Measurements from ENCODE around the gene CSTB. TPM values are rescaled to one million over a fixed set of nuclear protein-coding genes. Genes with fewer than 3 reads are reported as not detected.

Gene CSTB
- total RNA-seq, 1 experiment from 2014 or later, result 55.9 TPM

- Histone ChIP-seq H3K27ac (ENCODE audit: low read depth, low read length, poor library complexity, severe bottlenecking) (no peak overlapping the region), H3K9me3 (ENCODE audit: low read depth, low read length, poor library complexity, severe bottlenecking) (no peaks in the 10 kb centered on the region), H3K4me1 (ENCODE audit: insufficient read depth, low read length, poor library complexity, severe bottlenecking) (peaks cover 6% of the 10 kb centered on the region), H3K27me3 (replicated peaks; ENCODE audit: insufficient read depth, low read depth, low read length, poor library complexity) (no peaks in the 10 kb centered on the region), H3K36me3 (ENCODE audit: insufficient read depth, low read length, poor library complexity, severe bottlenecking) (peaks cover 2% of the 10 kb centered on the region), H3K4me3 (ENCODE audit: low read depth, low read length, poor library complexity, severe bottlenecking) (no peak overlapping the region)
- no peak for TF ChIP-seq EZH2 (IDR thresholded peaks at IDR 0.05; ENCODE audit: borderline replicate concordance, low read depth, low read length, poor library complexity, severe bottlenecking)
- TF ChIP-seq, protein P1, sequence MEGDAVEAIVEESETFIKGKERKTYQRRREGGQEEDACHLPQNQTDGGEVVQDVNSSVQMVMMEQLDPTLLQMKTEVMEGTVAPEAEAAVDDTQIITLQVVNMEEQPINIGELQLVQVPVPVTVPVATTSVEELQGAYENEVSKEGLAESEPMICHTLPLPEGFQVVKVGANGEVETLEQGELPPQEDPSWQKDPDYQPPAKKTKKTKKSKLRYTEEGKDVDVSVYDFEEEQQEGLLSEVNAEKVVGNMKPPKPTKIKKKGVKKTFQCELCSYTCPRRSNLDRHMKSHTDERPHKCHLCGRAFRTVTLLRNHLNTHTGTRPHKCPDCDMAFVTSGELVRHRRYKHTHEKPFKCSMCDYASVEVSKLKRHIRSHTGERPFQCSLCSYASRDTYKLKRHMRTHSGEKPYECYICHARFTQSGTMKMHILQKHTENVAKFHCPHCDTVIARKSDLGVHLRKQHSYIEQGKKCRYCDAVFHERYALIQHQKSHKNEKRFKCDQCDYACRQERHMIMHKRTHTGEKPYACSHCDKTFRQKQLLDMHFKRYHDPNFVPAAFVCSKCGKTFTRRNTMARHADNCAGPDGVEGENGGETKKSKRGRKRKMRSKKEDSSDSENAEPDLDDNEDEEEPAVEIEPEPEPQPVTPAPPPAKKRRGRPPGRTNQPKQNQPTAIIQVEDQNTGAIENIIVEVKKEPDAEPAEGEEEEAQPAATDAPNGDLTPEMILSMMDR (conservative IDR thresholded peaks at IDR 0.05; ENCODE audit: low read depth, low read length), result no peak
- ChIA-PET CTCF (no interaction called here), POLR2A (ENCODE audit: low non-redundant PET) (no interaction called here)
- no peak for DNase-seq (ENCODE audit: low spot score)
- BruUV-seq (replicated peaks), result no TSS peak
- intact Hi-C loops (cut with micrococcal nuclease; ENCODE audit: unreplicated experiment), result no loop called here
Observed at GRCh38 chr21:43739621-43740435, 36.3 kb downstream of the CSTB start.

- POLR2A ChIA-PET (ENCODE audit: low non-redundant PET), result no interaction called here
Observed at GRCh38 chr21:43737158-43737950, 38.8 kb downstream of the CSTB start.

DNA sequence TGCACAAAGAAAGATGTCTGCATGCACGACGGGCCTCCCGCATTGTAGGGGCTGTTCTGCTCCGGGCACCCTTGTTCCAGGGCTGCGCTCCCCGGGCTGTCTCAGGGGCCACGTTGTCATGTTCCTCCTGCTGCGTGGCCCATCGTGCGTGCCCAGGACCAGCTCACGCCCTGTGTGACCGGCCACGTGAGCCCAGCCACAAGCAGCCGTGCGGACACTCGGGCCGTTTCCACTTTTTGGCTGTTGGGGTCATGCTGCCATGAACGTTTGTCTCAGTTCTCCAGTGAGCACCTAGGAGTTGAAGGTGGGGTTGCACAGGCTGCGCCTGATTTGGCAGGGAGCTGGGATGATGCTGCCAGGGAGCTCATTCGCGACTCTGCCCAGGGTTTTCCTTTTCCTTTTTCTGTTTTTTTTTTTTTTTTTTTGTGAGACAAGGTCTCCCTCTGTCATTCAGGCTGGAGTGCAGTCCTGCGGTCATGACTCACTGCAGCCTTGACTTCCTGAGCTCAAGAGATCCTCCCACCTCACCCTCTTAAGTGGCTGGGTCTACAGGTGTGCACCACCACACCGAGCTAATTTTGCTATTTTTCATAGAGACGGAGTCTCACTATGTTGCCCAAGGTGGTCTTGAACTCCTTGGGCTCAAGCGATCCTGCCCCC, 39.8 kb downstream of the CSTB start:
- Histone ChIP-seq H3K27ac (ENCODE audit: low read depth, low read length, poor library complexity, severe bottlenecking) (no peak overlapping the region), H3K36me3 (ENCODE audit: insufficient read depth, low read length, poor library complexity, severe bottlenecking) (peaks cover 2% of the 10 kb centered on the region), H3K9me3 (ENCODE audit: low read depth, low read length, poor library complexity, severe bottlenecking) (no peaks in the 10 kb centered on the region), H3K4me3 (ENCODE audit: low read depth, low read length, poor library complexity, severe bottlenecking) (no peak overlapping the region), H3K4me1 (ENCODE audit: insufficient read depth, low read length, poor library complexity, severe bottlenecking) (peaks cover 38% of the 10 kb centered on the region), H3K27me3 (replicated peaks; ENCODE audit: insufficient read depth, low read depth, low read length, poor library complexity) (no peaks in the 10 kb centered on the region)
- ChIA-PET POLR2A (ENCODE audit: low non-redundant PET) (no interaction called here), CTCF (no interaction called here)
- no TSS peak for BruUV-seq (replicated peaks)
- DNase-seq (ENCODE audit: low spot score), result no peak
- intact Hi-C loops (cut with micrococcal nuclease; ENCODE audit: unreplicated experiment), result no loop called here
- TF ChIP-seq EZH2 (IDR thresholded peaks at IDR 0.05; ENCODE audit: borderline replicate concordance, low read depth, low read length, poor library complexity, severe bottlenecking), result no peak
- TF ChIP-seq, protein P1 (conservative IDR thresholded peaks at IDR 0.05; ENCODE audit: low read depth, low read length), result no peak

More at GRCh38 chr21:43737158-43737950, 38.8 kb downstream of the CSTB start:
- Histone ChIP-seq H3K27ac (ENCODE audit: low read depth, low read length, poor library complexity, severe bottlenecking) (no peak overlapping the region), H3K36me3 (ENCODE audit: insufficient read depth, low read length, poor library complexity, severe bottlenecking) (peaks cover 2% of the 10 kb centered on the region), H3K4me1 (ENCODE audit: insufficient read depth, low read length, poor library complexity, severe bottlenecking) (peaks cover 28% of the 10 kb centered on the region), H3K9me3 (ENCODE audit: low read depth, low read length, poor library complexity, severe bottlenecking) (no peaks in the 10 kb centered on the region), H3K4me3 (ENCODE audit: low read depth, low read length, poor library complexity, severe bottlenecking) (no peak overlapping the region), H3K27me3 (replicated peaks; ENCODE audit: insufficient read depth, low read depth, low read length, poor library complexity) (no peaks in the 10 kb centered on the region)
- DNase-seq (ENCODE audit: low spot score), result no peak
- intact Hi-C loops (cut with micrococcal nuclease; ENCODE audit: unreplicated experiment), result no loop called here
- TF ChIP-seq, protein P1 (conservative IDR thresholded peaks at IDR 0.05; ENCODE audit: low read depth, low read length), result no peak
- TF ChIP-seq EZH2 (IDR thresholded peaks at IDR 0.05; ENCODE audit: borderline replicate concordance, low read depth, low read length, poor library complexity, severe bottlenecking), result no peak
- CTCF ChIA-PET, result no interaction called here
- BruUV-seq (replicated peaks), result no TSS peak
